ENCODE results near the gene MEA1.

- TF ChIP-seq CTCF (conservative IDR thresholded peaks at IDR 0.05 in 1 of 2, IDR thresholded peaks at IDR 0.05 in 1 of 2; ENCODE audit: extremely low read depth in 1 of 2, insufficient read depth in 1 of 2, low read depth in 1 of 2, low read length in 2 of 2) (no peak), EZH2 (IDR thresholded peaks at IDR 0.05; ENCODE audit: borderline replicate concordance, low read length) (no peak)
These were observed 51.1 kb downstream of the MEA1 start for GRCh38 chr6:42962502-42963178.

Data from mammary epithelial cell (primary cell).